Right hindlimb (tissue), 1 donor: Measurements from ENCODE around the gene DNAH17.

Source experiments
- DNase-seq: peaks from one replicate; pipeline ENCODE4 v3.0.0-alpha.2; 2018

DNAH17 gene

DNA sequence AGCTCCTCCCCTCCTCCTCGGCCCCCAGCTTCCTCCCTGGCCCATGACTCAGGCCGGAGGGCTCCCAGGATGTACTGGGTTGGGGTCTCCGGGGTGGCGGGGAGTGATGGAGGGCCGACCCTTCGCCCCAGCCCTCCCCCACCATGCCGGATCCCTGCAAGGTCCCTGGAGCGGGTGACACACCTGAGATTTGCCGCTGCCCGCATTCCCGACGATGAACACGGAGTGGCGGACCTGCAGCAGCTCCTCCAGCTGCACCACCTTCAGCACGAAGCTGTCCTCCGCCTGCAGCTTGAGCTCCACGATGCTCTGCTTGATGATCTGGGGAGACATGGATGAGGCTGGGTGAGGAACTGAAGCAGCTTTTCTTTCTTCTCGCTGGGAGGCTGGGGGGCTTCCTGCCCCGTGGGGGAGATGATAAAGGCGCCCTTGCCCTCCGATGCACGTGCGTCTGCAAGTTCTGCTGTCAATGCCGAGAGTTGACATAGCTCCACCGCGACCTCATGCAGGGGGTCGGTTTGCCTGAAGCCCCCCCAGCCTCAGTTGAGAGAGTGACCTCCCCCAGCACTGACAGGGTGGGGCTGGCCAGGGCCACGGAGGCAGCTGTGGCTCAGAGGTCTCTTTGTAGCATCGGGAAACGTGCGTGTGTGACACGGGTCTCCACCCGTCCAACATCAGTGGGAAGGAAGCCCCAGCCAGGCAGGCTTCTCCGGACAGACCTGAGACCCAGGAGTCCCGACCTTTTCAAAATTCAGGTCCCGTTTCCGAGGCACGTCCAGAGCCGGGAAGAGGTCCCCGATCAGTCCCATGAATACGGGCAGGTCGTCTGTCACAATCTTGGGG is 83.1 kb downstream of the DNAH17 start:
- DNase-seq = no peak

DNA sequence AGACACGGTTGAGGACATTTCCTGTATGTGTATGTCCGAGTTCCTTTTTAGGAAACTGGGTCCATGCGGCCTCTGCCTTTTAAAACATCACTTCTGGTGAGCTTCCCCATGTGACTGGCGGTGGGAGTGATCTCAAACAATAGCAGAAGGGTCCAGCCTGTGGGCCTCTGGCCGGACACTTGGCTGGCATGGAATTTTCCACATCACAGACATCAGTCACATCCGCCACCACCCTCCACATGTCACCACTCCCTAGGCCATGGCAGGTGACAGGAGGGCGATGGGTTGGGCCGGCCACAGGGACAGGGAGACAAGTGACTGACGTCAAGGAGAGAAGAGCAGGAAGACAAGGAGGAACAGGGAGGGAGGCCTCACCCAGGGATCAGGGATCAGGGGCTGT is 83.7 kb downstream of the DNAH17 start:
- no peak for DNase-seq

DNA sequence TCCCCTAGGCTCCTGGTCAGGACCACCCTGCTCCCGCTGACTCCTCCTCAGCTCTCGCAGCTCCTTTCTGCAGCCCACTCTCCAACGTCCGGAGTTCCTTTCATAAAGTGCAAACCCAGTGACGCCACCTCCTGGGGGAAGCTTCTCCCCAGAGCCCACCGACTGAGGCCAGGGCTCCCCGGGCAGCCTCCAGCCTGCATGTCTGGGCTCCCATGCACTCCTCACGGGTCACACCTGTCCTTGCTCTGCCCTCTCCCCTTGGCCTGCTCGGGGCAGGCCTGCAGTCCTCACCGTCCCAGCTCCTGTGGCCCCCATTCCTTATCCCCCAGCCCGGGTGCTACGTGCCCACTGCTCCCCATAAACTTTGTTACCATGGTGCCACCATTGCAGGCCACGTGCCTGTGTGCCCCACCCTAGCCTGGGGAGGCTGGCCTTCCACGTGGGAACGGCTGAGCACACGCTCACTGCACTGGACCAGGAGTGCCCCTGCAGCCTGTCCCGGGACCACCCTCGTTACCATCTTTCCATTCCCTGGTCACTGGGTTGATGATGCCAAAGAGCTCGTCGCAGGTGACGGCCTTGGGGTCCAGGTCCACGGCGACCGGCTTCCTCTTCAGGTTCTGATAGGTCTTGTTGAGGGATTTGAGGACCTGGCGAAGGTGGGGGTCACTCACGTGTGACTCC is 84.9 kb downstream of the DNAH17 start:
- no peak for DNase-seq

GRCh38 chr17:78491236-78492115 is 85.7 kb downstream of the DNAH17 start:
- DNase-seq = no peak

GRCh38 chr17:78490673-78491072 is 86.5 kb downstream of the DNAH17 start:
- no peak for DNase-seq

DNA sequence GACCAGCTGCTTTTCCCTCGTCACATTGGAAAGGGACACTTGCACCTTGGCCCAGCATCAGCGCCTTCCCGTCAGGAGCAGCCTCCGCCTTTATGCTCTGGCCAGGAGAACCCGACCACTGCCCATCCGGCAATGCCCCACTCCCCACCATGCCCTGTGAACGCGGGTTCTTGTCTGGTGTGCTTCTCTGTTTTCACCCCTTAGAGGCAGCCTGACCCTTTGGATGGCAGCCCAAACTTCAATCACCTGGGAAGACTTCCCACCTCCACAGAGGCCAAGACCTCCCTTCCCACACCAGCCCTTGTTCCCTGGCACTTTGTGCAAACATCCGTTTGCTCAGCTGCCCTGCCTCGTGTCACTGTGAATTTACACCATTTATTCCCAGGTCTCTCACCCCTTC is 87.0 kb downstream of the DNAH17 start:
- no peak for DNase-seq

GRCh38 chr17:78488867-78489634 is 88.1 kb downstream of the DNAH17 start:
- DNase-seq = no peak

- no peak for DNase-seq
Observed at GRCh38 chr17:78488156-78488555, 89.0 kb downstream of the DNAH17 start.

DNA sequence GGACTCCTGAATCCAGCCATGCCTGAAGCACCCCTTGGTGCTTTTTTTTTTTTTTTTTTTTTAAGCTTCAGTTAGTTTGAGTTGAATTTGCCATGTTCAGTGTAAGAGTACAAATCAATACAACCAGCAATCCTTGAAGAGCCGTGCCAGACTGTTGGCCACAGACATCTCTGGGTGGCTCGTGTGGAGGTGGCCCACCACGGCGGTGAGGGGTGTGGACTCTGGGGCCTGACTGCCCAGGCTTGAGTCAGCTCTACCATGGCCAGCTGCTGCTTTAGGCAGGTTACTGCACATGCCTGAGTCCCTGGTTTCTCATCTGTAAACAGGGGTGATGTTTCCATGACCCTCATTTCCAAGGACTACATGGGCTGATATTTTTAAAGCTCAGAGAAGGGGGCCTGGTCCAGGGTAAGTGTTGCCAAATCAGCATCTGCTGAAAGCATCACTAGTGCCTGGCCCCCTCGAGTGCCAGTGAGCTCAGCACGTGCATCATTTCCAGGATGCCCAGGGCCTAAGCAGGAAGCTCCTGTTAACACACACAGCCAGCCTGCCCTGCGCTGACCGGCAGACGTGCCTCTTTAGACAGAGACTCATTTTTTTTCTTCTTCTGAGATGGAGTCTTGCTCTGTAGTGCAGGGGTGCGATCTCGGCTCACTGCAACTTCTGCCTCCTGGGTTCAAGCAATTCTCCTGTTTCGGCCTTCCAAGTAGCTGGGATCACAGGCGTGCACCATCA is 90.1 kb downstream of the DNAH17 start:
- DNase-seq = no peak

GRCh38 chr17:78486228-78486802 is 90.9 kb downstream of the DNAH17 start:
- DNase-seq = no peak

- no peak for DNase-seq
Observed at GRCh38 chr17:78485290-78486168, 91.7 kb downstream of the DNAH17 start.

- no peak for DNase-seq
Observed at GRCh38 chr17:78484271-78485246, 92.6 kb downstream of the DNAH17 start.

DNA sequence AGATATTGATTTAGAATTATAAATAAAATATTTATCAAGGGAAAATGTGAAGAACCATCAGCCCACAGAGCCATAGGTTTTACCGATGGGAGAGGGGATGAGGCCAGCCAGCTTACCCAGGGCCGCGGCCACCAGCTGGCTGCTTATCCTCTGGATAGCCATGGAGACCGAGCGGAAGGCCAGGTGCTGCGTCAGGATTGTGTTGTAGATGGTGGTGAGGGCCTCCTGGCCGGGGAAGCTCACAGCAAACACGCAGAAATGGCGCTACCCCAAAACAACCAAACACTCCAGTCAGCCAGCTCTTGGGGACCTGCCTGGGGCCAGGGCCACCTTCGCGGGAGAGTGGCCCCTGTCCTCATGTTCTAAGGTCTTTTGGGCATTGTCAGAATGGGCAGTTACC is 97.8 kb downstream of the DNAH17 start:
- DNase-seq = no peak

GRCh38 chr17:78478757-78479297 is 98.4 kb downstream of the DNAH17 start:
- no peak for DNase-seq

- no peak for DNase-seq
Observed at GRCh38 chr17:78477913-78478756, 99.1 kb downstream of the DNAH17 start.

DNA sequence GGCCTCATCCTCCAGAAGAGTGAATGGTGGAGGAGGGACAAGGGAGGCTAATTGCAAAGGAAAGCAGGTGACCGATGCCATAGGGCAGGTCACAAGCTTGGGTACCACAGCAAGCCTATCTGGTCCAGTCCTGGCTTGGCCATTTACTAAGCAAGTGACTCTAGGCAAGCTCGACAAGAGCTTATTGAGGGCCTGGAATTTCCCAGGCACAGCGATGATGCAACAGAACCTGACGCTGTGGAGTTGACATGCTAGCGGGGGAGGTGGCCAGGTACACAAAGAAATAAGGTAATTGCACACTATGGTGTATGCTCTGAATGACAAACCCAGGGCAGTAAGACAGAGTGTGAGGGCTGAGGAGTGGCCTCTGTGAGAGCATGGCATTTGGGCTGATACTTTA is 100.2 kb downstream of the DNAH17 start:
- DNase-seq = no peak

DNA sequence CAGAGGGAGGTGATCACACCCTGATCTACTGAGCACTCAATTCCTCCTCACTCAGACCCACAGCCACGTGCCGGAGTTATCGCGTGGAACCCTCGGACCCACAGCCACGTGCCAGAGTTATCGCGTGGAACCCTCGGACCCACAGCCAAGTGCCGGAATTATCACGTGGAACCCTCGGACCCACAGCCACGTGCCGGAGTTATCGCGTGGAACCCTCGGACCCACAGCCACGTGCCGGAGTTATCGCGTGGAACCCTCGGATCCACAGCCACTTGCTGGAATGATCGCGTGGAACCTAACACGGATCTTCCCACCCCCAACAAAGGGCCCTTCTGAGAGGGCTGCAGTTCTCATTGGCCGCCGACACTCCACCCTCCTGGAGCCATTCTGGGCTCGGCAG is 101.0 kb downstream of the DNAH17 start:
- no peak for DNase-seq

DNA sequence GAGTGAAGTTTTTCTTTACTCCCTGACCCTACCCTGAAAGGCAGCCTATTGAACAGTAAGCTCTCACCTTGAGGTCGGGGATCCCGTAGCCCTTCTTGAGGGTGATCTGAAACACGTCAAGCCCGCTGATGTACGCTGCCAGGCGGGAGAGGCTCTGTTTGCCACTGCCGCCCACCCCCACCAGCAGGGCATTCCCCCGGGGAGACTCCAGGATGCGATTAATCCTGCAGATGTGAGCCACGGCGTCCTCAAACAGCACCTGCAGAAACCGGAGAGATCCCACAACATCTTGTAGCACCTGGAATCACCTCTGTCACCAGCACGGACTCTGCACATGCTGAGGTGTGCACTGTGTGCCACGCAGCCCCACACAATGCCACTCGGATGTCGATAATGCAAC is 102.0 kb downstream of the DNAH17 start:
- no peak for DNase-seq
